DOHH2 (cell line): ENCODE results near the gene HDDC3.

Experiments used
- EZH2phosphoT487 ChIP-seq: fragments of 200-600 bp; sonication (generic); IDR thresholded peaks from 2 replicates; pipeline ENCODE4 v1.6.1; 2017; ENCODE audit warnings: borderline replicate concordance, mild to moderate bottlenecking, antibody characterized with exemption, low read length, moderate library complexity, mixed read lengths
- TF ChIP-seq, protein P1 (sequence below): fragments of 200-600 bp; sonication (generic); IDR thresholded peaks from one replicate; pipeline ENCODE4 v1.5.1; 2014; ENCODE audit warnings: antibody characterized with exemption, mild to moderate bottlenecking, low read depth, low read length; ENCODE audit not compliant: poor library complexity, severe bottlenecking

DNA sequence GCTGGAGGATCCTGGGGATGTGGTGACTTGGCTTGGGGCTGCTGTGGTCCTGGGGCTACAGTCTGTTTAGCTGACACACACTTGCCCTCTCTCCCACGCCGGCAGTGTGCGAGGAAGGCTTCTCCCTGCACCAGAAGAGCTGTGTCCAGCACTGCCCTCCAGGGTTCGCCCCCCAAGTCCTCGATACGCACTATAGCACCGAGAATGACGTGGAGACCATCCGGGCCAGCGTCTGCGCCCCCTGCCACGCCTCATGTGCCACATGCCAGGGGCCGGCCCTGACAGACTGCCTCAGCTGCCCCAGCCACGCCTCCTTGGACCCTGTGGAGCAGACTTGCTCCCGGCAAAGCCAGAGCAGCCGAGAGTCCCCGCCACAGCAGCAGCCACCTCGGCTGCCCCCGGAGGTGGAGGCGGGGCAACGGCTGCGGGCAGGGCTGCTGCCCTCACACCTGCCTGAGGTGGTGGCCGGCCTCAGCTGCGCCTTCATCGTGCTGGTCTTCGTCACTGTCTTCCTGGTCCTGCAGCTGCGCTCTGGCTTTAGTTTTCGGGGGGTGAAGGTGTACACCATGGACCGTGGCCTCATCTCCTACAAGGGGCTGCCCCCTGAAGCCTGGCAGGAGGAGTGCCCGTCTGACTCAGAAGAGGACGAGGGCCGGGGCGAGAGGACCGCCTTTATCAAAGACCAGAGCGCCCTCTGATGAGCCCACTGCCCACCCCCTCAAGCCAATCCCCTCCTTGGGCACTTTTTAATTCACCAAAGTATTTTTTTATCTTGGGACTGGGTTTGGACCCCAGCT lies 51.0 kb downstream of the HDDC3 start:
- TF ChIP-seq, protein P1, sequence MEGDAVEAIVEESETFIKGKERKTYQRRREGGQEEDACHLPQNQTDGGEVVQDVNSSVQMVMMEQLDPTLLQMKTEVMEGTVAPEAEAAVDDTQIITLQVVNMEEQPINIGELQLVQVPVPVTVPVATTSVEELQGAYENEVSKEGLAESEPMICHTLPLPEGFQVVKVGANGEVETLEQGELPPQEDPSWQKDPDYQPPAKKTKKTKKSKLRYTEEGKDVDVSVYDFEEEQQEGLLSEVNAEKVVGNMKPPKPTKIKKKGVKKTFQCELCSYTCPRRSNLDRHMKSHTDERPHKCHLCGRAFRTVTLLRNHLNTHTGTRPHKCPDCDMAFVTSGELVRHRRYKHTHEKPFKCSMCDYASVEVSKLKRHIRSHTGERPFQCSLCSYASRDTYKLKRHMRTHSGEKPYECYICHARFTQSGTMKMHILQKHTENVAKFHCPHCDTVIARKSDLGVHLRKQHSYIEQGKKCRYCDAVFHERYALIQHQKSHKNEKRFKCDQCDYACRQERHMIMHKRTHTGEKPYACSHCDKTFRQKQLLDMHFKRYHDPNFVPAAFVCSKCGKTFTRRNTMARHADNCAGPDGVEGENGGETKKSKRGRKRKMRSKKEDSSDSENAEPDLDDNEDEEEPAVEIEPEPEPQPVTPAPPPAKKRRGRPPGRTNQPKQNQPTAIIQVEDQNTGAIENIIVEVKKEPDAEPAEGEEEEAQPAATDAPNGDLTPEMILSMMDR = no peak
- TF ChIP-seq EZH2phosphoT487 = no peak
